SK-N-SH treated with all-trans-retinoic acid at 6 μM for 48 hours (cell line): ENCODE data around the gene NADK.

Experiments used
- ATAC-seq: fragments of 200-7000 bp; cut with Tn5 transposase; 3 replicates; pipeline ENCODE4 v1.9.1; 2020; ENCODE audit warnings: mild to moderate bottlenecking, moderate library complexity
- ARNTL ChIP-seq: fragments of 450-650 bp; formaldehyde crosslinking; IDR thresholded peaks from 2 replicates; pipeline ENCODE4 v1.5.0; 2020; ENCODE audit warnings: low read depth, mild to moderate bottlenecking, moderate library complexity, borderline replicate concordance
- BACH2 ChIP-seq: fragments of 250-450 bp; sonication (Bioruptor Pico); IDR thresholded peaks from 2 replicates; pipeline ENCODE4 v1.9.0; 2021; ENCODE audit warnings: mild to moderate bottlenecking, borderline replicate concordance
- CSDC2 ChIP-seq: fragments of 250-450 bp; sonication (Bioruptor Pico); IDR thresholded peaks from 2 replicates; pipeline ENCODE4 v1.5.0; 2020; ENCODE audit warnings: mild to moderate bottlenecking, moderate library complexity
- GLIS3 ChIP-seq: fragments of 250-450 bp; sonication (Bioruptor Pico); IDR thresholded peaks from 2 replicates; pipeline ENCODE4 v1.5.0; 2020; ENCODE audit warnings: mild to moderate bottlenecking, moderate library complexity
- ISL1 ChIP-seq: fragments of 250-450 bp; sonication (Bioruptor Pico); IDR thresholded peaks from 2 replicates; pipeline ENCODE4 v2.1.2; 2022; ENCODE audit warnings: mild to moderate bottlenecking, moderate library complexity
- OSR1 ChIP-seq: fragments of 250-450 bp; sonication (Bioruptor Pico); IDR thresholded peaks from 2 replicates; pipeline ENCODE4 v1.8.0; 2022; ENCODE audit warnings: moderate library complexity, mild to moderate bottlenecking, inconsistent platforms
- PPARA ChIP-seq: fragments of 250-450 bp; sonication (Bioruptor Pico); IDR thresholded peaks from 2 replicates; pipeline ENCODE4 v1.5.0; 2020; ENCODE audit warnings: mild to moderate bottlenecking, borderline replicate concordance
- RARB ChIP-seq: fragments of 250-450 bp; sonication (Bioruptor Pico); IDR thresholded peaks from 2 replicates; pipeline ENCODE4 v1.8.0; 2021; ENCODE audit warnings: mild to moderate bottlenecking, moderate library complexity
- SNAI2 ChIP-seq: fragments of 250-450 bp; sonication (Bioruptor Pico); IDR thresholded peaks from 2 replicates; pipeline ENCODE4 v1.5.0; 2020; ENCODE audit warnings: mild to moderate bottlenecking, moderate library complexity
- TCF4 ChIP-seq: fragments of 250-450 bp; sonication (Bioruptor Pico); IDR thresholded peaks from 2 replicates; pipeline ENCODE4 v1.8.0; 2021; ENCODE audit warnings: mild to moderate bottlenecking, moderate library complexity, borderline replicate concordance
- TOX ChIP-seq: fragments of 250-450 bp; sonication (Bioruptor Pico); IDR thresholded peaks from 2 replicates; pipeline ENCODE4 v1.8.0; 2021; ENCODE audit warnings: mild to moderate bottlenecking, moderate library complexity, borderline replicate concordance
- ZC3H10 ChIP-seq: fragments of 250-450 bp; sonication (Bioruptor Pico); IDR thresholded peaks from 2 replicates; pipeline ENCODE4 v1.5.1; 2021; ENCODE audit warnings: mild to moderate bottlenecking, moderate library complexity
- ZFP3 ChIP-seq: fragments of 250-450 bp; sonication (Bioruptor Pico); IDR thresholded peaks from 2 replicates; pipeline ENCODE4 v1.5.0; 2020; ENCODE audit warnings: mild to moderate bottlenecking, moderate library complexity
- ZFP30 ChIP-seq: fragments of 450-650 bp; formaldehyde crosslinking; IDR thresholded peaks from 2 replicates; pipeline ENCODE4 v1.5.0; 2022; ENCODE audit warnings: mild to moderate bottlenecking, moderate library complexity
- ZNF565 ChIP-seq: fragments of 450-650 bp; formaldehyde crosslinking; conservative IDR thresholded peaks from 2 replicates; pipeline ENCODE4 v1.5.0; 2020; ENCODE audit warnings: low read depth, mild to moderate bottlenecking, moderate library complexity
- ZNF70 ChIP-seq: fragments of 450-650 bp; formaldehyde crosslinking; IDR thresholded peaks from 2 replicates; pipeline ENCODE4 v1.5.0; 2020; ENCODE audit warnings: mild to moderate bottlenecking, moderate library complexity
- ZNF8 ChIP-seq: fragments of 450-650 bp; formaldehyde crosslinking; IDR thresholded peaks from 2 replicates; pipeline ENCODE4 v1.5.0; 2020; ENCODE audit warnings: mild to moderate bottlenecking, moderate library complexity
- TF ChIP-seq, protein P1 (sequence below): fragments of 250-450 bp; sonication (Bioruptor Pico); IDR thresholded peaks from 2 replicates; pipeline ENCODE4 v1.8.0; 2020; ENCODE audit warnings: mild to moderate bottlenecking, moderate library complexity, borderline replicate concordance
- TF ChIP-seq, protein P2 (sequence below): fragments of 250-450 bp; sonication (Bioruptor Pico); IDR thresholded peaks from 2 replicates; pipeline ENCODE4 v1.5.1; 2021; ENCODE audit warnings: mild to moderate bottlenecking, moderate library complexity
- TF ChIP-seq, protein P3 (sequence below): fragments of 250-450 bp; sonication (Bioruptor Pico); IDR thresholded peaks from 2 replicates; pipeline ENCODE4 v1.8.0; 2021; ENCODE audit warnings: low read depth, mild to moderate bottlenecking, moderate library complexity, borderline replicate concordance
- TF ChIP-seq, protein P4 (sequence below): fragments of 250-450 bp; sonication (Bioruptor Pico); IDR thresholded peaks from 2 replicates; pipeline ENCODE4 v1.5.1; 2020; ENCODE audit warnings: low read depth, mild to moderate bottlenecking, moderate library complexity
- TF ChIP-seq, protein P5 (sequence below): fragments of 250-450 bp; sonication (Bioruptor Pico); IDR thresholded peaks from 2 replicates; pipeline ENCODE4 v1.5.0; 2020; ENCODE audit warnings: mild to moderate bottlenecking, moderate library complexity

NADK gene

DNA sequence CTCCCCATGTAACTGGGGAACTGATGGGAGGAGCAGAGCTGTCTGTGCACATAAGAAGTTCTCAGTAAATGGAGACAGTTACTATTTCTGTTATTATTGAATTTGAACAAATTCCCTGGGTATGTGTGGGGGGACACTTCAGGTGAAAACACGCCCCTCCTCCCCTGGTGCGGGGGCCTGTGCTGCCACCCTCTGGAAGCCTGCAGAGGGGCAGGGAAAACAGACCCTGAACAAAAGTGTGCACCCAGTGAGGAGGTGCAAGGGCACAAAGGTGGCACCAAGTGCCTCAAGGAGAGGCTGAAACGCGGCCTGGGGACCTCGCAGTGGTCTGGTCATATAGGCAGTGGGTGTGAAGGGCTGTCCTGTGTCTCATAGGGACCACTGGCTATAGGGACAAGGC is 18.2 kb upstream of the NADK start:
- peak; percentile 17; the same call in 1 of the 3 replicates for ATAC-seq
- no peak for TF ChIP-seq CSDC2 (CRISPR knock-in tag)
- no peak for TF ChIP-seq TCF4 (CRISPR knock-in tag)
- TF ChIP-seq SNAI2, result no peak
- TF ChIP-seq, protein P1, sequence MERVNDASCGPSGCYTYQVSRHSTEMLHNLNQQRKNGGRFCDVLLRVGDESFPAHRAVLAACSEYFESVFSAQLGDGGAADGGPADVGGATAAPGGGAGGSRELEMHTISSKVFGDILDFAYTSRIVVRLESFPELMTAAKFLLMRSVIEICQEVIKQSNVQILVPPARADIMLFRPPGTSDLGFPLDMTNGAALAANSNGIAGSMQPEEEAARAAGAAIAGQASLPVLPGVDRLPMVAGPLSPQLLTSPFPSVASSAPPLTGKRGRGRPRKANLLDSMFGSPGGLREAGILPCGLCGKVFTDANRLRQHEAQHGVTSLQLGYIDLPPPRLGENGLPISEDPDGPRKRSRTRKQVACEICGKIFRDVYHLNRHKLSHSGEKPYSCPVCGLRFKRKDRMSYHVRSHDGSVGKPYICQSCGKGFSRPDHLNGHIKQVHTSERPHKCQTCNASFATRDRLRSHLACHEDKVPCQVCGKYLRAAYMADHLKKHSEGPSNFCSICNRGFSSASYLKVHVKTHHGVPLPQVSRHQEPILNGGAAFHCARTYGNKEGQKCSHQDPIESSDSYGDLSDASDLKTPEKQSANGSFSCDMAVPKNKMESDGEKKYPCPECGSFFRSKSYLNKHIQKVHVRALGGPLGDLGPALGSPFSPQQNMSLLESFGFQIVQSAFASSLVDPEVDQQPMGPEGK (CRISPR knock-in tag), result no peak
- TF ChIP-seq, all 23 proteins: peak for 0

DNA sequence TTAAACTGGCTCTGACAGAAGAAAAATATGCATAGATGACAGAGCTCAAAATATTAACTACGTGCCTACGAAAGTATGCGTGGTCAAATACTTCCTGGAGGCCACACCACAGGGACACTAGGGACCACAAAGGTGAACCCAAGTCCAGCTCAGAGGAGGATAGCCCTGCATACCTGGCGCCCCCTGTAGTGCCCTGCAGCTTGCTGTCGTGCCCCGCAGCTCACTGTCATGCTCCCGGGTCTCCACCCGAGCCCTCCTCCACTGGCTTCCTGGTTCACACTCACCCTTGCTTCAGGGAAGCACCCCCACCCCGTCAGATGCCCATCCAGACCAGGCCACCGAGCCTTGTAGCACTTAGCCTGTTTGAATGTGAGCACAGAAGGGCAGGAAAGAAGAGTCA is 16.7 kb upstream of the NADK start:
- no peak for TF ChIP-seq BACH2 (CRISPR knock-in tag)
- no peak for TF ChIP-seq ZFP30 (CRISPR knock-in tag)
- TF ChIP-seq, protein P2, sequence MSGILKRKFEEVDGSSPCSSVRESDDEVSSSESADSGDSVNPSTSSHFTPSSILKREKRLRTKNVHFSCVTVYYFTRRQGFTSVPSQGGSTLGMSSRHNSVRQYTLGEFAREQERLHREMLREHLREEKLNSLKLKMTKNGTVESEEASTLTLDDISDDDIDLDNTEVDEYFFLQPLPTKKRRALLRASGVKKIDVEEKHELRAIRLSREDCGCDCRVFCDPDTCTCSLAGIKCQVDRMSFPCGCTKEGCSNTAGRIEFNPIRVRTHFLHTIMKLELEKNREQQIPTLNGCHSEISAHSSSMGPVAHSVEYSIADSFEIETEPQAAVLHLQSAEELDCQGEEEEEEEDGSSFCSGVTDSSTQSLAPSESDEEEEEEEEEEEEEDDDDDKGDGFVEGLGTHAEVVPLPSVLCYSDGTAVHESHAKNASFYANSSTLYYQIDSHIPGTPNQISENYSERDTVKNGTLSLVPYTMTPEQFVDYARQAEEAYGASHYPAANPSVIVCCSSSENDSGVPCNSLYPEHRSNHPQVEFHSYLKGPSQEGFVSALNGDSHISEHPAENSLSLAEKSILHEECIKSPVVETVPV, result no peak
- no peak for TF ChIP-seq ZNF70
- TF ChIP-seq CSDC2 (CRISPR knock-in tag), result no peak
- TF ChIP-seq ZC3H10, result no peak
- TF ChIP-seq ZNF8 (CRISPR knock-in tag), result no peak
- TF ChIP-seq TOX (CRISPR knock-in tag), result no peak
- TF ChIP-seq, protein P1 (CRISPR knock-in tag), result no peak
- TF ChIP-seq ISL1 (CRISPR knock-in tag), result no peak
- no peak for TF ChIP-seq SNAI2
- TF ChIP-seq ZFP3 (CRISPR knock-in tag), result no peak
- TF ChIP-seq, protein P3, sequence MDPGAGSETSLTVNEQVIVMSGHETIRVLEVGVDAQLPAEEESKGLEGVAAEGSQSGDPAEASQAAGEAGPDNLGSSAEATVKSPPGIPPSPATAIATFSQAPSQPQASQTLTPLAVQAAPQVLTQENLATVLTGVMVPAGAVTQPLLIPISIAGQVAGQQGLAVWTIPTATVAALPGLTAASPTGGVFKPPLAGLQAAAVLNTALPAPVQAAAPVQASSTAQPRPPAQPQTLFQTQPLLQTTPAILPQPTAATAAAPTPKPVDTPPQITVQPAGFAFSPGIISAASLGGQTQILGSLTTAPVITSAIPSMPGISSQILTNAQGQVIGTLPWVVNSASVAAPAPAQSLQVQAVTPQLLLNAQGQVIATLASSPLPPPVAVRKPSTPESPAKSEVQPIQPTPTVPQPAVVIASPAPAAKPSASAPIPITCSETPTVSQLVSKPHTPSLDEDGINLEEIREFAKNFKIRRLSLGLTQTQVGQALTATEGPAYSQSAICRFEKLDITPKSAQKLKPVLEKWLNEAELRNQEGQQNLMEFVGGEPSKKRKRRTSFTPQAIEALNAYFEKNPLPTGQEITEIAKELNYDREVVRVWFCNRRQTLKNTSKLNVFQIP (CRISPR knock-in tag), result no peak
- no peak for TF ChIP-seq PPARA (CRISPR knock-in tag)
- no peak for TF ChIP-seq OSR1 (CRISPR knock-in tag)
- TF ChIP-seq, protein P4, sequence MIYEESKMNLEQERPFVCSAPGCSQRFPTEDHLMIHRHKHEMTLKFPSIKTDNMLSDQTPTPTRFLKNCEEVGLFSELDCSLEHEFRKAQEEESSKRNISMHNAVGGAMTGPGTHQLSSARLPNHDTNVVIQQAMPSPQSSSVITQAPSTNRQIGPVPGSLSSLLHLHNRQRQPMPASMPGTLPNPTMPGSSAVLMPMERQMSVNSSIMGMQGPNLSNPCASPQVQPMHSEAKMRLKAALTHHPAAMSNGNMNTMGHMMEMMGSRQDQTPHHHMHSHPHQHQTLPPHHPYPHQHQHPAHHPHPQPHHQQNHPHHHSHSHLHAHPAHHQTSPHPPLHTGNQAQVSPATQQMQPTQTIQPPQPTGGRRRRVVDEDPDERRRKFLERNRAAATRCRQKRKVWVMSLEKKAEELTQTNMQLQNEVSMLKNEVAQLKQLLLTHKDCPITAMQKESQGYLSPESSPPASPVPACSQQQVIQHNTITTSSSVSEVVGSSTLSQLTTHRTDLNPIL (CRISPR knock-in tag), result no peak
- no peak for TF ChIP-seq GLIS3 (CRISPR knock-in tag)
- TF ChIP-seq TCF4 (CRISPR knock-in tag), result no peak
- ATAC-seq, result no peak

DNA sequence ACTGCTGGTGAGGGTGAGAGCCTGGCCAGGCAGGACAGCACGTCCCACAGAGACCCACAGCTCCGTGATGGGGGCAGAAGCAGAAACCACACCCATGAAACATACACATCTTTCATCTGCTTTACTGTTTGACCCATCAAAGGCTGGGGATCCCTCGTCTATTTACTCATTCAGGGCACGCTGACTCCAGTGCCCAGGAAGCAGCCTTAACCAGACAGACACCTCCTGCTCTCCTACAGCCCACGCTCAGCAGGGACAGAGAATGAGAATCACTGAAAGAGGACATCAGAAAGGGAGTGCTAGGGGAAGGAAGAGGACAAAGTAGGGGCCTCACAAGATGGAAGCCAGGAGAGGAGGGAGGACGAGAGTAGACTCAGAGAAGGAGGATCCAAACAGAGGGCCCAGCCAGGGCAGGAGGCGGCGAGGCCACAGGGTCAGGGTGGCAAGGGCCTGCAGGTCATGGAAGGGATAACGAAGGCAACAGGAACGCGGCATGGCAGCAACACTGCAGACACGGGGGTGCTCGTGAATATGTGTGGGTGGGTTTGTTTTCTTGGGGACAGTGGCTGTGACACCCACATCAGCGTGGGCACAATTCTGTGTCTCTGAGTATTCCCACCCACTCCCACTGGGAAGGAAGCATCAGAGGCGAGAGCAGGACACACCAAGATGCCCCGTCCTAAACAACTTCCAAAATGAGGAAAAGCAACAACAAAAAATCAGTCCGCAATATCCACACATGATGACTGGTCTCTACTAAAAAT is 15.4 kb upstream of the NADK start:
- no peak for ATAC-seq
- no peak for TF ChIP-seq PPARA (CRISPR knock-in tag)
- TF ChIP-seq CSDC2 (CRISPR knock-in tag), result no peak
- no peak for TF ChIP-seq ARNTL (CRISPR knock-in tag)
- TF ChIP-seq, protein P5, sequence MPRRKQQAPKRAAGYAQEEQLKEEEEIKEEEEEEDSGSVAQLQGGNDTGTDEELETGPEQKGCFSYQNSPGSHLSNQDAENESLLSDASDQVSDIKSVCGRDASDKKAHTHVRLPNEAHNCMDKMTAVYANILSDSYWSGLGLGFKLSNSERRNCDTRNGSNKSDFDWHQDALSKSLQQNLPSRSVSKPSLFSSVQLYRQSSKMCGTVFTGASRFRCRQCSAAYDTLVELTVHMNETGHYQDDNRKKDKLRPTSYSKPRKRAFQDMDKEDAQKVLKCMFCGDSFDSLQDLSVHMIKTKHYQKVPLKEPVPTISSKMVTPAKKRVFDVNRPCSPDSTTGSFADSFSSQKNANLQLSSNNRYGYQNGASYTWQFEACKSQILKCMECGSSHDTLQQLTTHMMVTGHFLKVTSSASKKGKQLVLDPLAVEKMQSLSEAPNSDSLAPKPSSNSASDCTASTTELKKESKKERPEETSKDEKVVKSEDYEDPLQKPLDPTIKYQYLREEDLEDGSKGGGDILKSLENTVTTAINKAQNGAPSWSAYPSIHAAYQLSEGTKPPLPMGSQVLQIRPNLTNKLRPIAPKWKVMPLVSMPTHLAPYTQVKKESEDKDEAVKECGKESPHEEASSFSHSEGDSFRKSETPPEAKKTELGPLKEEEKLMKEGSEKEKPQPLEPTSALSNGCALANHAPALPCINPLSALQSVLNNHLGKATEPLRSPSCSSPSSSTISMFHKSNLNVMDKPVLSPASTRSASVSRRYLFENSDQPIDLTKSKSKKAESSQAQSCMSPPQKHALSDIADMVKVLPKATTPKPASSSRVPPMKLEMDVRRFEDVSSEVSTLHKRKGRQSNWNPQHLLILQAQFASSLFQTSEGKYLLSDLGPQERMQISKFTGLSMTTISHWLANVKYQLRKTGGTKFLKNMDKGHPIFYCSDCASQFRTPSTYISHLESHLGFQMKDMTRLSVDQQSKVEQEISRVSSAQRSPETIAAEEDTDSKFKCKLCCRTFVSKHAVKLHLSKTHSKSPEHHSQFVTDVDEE (CRISPR knock-in tag), result no peak
- TF ChIP-seq ZFP3 (CRISPR knock-in tag), result no peak
- TF ChIP-seq ZC3H10, result no peak
- TF ChIP-seq RARB (CRISPR knock-in tag), result no peak
- no peak for TF ChIP-seq ZNF565 (CRISPR knock-in tag)
- TF ChIP-seq TOX (CRISPR knock-in tag), result no peak
- TF ChIP-seq, protein P1 (CRISPR knock-in tag), result no peak
